Measurements from ENCODE around the gene RNF166.
"Not testable (repeated sequence)": the region's sequence is repeated elsewhere in the genome, so short reads cannot be mapped to it uniquely, and the experiment has no call there.

Gene RNF166

DNA sequence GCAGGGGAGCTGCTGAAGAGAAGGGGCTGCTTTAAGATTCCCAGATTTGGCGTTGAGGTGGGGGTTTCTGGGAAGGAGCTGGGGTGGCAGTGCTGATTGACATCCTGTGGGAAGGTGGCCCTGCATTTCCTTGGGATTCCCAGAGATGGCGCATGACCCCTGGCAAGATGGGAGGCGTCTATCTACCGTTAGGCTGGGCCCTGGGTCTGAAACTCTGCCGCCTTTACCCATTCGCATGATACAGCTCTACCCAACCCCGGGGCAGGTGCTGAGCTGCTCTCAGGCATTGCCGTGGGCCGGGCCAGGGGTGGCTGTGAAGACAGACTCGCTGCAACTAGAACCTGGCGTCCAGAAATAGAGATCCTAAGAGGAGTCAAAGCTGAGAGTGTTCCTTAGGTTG lies 33.4 kb downstream of the RNF166 start:
- no peak for DNase-seq (ENCODE audit: low read depth)
- TF ChIP-seq, protein P1, sequence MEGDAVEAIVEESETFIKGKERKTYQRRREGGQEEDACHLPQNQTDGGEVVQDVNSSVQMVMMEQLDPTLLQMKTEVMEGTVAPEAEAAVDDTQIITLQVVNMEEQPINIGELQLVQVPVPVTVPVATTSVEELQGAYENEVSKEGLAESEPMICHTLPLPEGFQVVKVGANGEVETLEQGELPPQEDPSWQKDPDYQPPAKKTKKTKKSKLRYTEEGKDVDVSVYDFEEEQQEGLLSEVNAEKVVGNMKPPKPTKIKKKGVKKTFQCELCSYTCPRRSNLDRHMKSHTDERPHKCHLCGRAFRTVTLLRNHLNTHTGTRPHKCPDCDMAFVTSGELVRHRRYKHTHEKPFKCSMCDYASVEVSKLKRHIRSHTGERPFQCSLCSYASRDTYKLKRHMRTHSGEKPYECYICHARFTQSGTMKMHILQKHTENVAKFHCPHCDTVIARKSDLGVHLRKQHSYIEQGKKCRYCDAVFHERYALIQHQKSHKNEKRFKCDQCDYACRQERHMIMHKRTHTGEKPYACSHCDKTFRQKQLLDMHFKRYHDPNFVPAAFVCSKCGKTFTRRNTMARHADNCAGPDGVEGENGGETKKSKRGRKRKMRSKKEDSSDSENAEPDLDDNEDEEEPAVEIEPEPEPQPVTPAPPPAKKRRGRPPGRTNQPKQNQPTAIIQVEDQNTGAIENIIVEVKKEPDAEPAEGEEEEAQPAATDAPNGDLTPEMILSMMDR (IDR thresholded peaks at IDR 0.05; ENCODE audit: low read length, missing control alignments), result peak; percentile 30
- H3K4me3 ChIP-seq (replicated peaks; ENCODE audit: low read depth, low read length), result no peak overlapping the region

DNA sequence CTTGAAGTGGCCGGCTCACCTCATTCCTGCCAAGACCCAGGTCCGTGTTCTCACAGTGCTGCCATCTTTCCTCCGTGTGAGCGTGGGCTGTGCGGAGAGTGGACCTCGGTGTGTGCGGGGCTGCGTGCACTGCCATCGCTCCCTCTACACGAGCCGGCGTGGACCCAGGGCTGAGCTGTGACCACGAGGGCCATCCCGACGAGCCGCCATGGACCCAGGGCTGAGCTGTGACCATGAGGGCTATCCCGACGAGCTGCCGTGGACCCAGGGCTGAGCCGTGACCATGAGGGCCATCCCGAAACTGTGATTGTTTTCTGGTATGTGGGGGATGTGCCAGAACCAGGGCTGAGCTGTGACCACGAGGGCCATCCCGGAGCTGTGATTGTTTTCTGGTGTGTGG lies 34.4 kb downstream of the RNF166 start:
- TF ChIP-seq, protein P1 (IDR thresholded peaks at IDR 0.05; ENCODE audit: low read length, missing control alignments), result no peak
- no peak for DNase-seq (ENCODE audit: low read depth)
- no peak overlapping the region for H3K4me3 ChIP-seq (replicated peaks; ENCODE audit: low read depth, low read length)

DNA sequence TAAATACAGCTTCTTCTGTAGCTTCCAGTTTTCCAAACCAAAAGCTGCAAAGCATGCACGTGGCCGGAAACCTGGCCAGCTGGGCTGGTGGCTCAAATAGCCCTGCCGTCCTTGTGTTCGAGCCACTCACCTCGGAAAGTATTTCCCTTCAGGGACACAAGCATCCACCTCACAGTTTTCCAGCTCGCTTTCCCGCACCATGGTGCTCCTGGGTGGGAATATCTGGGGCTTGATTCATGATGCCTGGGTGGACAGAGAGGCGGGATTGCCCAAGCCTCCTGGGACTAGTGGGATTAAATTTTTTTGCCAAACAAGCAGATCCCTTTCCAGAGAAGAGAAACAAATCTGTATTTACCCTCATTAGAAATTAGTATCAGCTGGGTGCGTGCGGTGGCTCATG lies 36.2 kb downstream of the RNF166 start:
- TF ChIP-seq, protein P1 (IDR thresholded peaks at IDR 0.05; ENCODE audit: low read length, missing control alignments), result no peak
- no peak overlapping the region for H3K4me3 ChIP-seq (replicated peaks; ENCODE audit: low read depth, low read length)
- no peak for DNase-seq (ENCODE audit: low read depth)

DNA sequence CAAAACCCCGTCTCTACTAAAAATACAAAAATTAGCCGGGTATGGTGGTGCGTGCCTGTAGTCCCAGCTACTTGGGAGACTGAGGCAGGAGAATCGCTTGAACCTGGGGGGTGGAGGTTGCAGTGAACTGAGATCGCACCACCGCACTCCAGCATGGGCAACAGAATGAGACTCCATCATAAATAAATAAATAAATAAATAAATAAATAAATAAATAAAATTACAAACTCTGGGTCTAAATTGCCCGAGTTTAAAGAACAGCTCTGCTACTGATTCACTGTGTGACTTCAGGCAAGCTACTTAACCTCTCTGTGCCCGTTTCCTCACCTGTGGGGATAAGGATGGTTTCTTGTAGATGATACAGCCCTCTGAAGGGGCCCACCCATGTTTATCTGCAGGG lies 36.7 kb downstream of the RNF166 start:
- DNase-seq (ENCODE audit: low read depth); H3K4me3 ChIP-seq (replicated peaks; ENCODE audit: low read depth, low read length): not testable (repeated sequence)

DNA sequence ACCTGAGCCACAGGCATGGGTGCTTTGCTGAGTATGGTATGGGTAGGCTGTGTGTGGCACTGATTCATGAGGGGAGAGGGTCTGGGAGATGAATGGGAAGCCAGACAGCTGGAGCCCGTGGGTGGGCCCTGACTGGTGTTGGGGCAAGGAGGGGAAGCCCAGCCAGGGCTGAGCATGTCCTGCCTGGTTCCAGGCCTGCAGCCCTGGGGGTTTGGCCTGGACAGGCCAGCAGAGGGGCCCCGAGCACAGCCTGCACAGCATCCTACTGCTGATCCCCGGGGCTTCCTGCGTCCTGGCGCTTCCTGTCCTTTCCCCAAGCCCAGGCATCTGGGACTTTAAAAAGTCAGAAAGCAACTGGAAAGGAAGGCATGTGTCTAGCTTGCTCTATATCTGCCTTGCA lies 38.7 kb downstream of the RNF166 start:
- no peak overlapping the region for H3K4me3 ChIP-seq (replicated peaks; ENCODE audit: low read depth, low read length)
- no peak for DNase-seq (ENCODE audit: low read depth)
- TF ChIP-seq, protein P1 (IDR thresholded peaks at IDR 0.05; ENCODE audit: low read length, missing control alignments), result no peak

DNA sequence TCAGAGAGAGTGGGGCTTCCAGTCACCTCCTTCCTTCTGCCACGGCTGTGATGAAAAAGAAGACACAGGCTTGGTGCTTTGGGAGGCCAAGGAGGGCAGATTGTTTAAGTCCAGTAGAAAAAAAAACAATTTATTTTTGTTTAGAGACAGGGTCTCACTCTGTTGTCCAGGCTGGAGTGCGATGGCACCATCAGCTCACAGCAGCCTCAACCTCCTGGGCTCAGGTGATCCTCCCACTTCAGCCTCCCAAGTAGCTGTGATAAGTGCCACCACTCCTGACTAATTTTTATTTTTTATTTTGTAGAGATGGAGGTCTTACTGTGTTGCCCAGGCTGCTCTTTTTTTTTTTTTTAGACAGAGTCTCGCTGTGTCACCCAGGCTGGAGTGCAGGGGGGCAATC lies 40.6 kb downstream of the RNF166 start:
- TF ChIP-seq, protein P1 (IDR thresholded peaks at IDR 0.05; ENCODE audit: low read length, missing control alignments), result no peak
- DNase-seq (ENCODE audit: low read depth), result no peak
- no peak overlapping the region for H3K4me3 ChIP-seq (replicated peaks; ENCODE audit: low read depth, low read length)

DNA sequence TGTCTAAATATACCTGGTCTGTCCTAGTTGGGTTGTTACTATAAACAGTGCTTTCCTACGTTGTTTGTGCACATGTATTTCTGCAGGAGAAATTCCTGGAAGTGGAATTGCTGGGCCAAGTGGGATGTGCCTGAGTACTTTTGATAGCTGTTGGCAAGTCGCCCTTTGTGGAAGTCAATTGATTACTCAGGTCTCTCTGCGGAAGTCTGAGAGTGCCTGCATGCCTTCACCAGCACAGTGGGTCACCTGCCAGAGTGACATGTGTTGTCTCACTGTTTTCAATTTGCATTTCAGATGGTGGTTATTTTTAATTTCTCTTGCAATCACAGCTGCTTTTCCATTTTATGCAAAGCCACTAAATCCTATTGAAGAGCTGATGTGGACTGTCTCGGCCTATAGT lies 41.1 kb downstream of the RNF166 start:
- TF ChIP-seq, protein P1 (IDR thresholded peaks at IDR 0.05; ENCODE audit: low read length, missing control alignments), result no peak
- no peak overlapping the region for H3K4me3 ChIP-seq (replicated peaks; ENCODE audit: low read depth, low read length)

More for the DNA sequence above, 41.1 kb downstream of the RNF166 start:
- DNase-seq (ENCODE audit: low read depth), result no peak

Data from fibroblast of pulmonary artery (primary cell).